GM12878 (cell line): ENCODE data around the gene VSIG8. TPM values are rescaled to one million over a fixed set of nuclear protein-coding genes. Genes with fewer than 3 reads are reported as not detected.

Source experiments
- ATAC-seq: fragments of 200-7000 bp; cut with Tn5 transposase; 3 replicates; pipeline ENCODE4 v1.9.1; 2020; ENCODE audit warnings: mild to moderate bottlenecking, moderate library complexity
- BruUV-seq: library from RNA; stranded (reverse); fragments of 400-500 nt; replicated peaks from 2 replicates; lab custom pipeline; 2021; lab: Mats Ljungman, UMichigan
- CTCF ChIA-PET: fragments of 300-600 bp; sonication (Branson Sonifier 250); formaldehyde crosslinking; extraction: SDS; loops from one replicate; lab custom pipeline; 2021; ENCODE audit warnings: inconsistent platforms; lab: Yijun Ruan, JAX
- POLR2A ChIA-PET: fragments of 350-600 bp; formaldehyde crosslinking; extraction: SDS; loops from one replicate; lab custom pipeline; 2021; ENCODE audit warnings: inconsistent platforms; lab: Charles Lee
- RAD21 ChIA-PET: fragments of 300-600 bp; sonication (Branson Sonifier 250); formaldehyde crosslinking; loops from one replicate; lab custom pipeline; 2023; ENCODE audit warnings: antibody characterized with exemption; ENCODE audit not compliant: unreplicated experiment; lab: Charles Lee
- SMC1A ChIA-PET: fragments of 300-600 bp; sonication (Branson Sonifier 250); formaldehyde crosslinking; loops from one replicate; lab custom pipeline; 2023; ENCODE audit not compliant: unreplicated experiment, uncharacterized antibody; lab: Charles Lee
- DNase-seq: peaks from one replicate; pipeline ENCODE4 v3.0.0-alpha.2; 2011; ENCODE audit warnings: low read depth, low spot score
- FAIRE-seq: peaks from 3 replicates; lab custom pipeline; 2011; peaks lifted over from hg19 to GRCh38; lab: Jason Lieb, UNC
- H2AFZ ChIP-seq: 2 replicates; pipeline ENCODE4 v1.6.0; 2011; ENCODE audit warnings: low read depth, low read length, control low read depth; ENCODE audit not compliant: control insufficient read depth
- H3K27ac ChIP-seq: 2 replicates; pipeline ENCODE4 v1.5.1; 2011; ENCODE audit warnings: control low read depth; ENCODE audit not compliant: control insufficient read depth, insufficient read depth
- H3K27me3 ChIP-seq, 2 experiments: replicated peaks in 1 of 2; 2 replicates each; pipeline versions ENCODE4 v1.6.0 to v1.6.1; 2011; ENCODE audit warnings: low read length in 1 of 2; ENCODE audit not compliant: control insufficient read depth in 2 of 2, insufficient read depth in 2 of 2
- H3K36me3 ChIP-seq, 2 experiments: 2 replicates each; pipeline ENCODE4 v1.5.1; 2011; ENCODE audit warnings: low read length in 1 of 2; ENCODE audit not compliant: control insufficient read depth in 2 of 2, insufficient read depth in 2 of 2
- H3K4me1 ChIP-seq: 2 replicates; pipeline ENCODE4 v1.6.1; 2011; ENCODE audit warnings: mild to moderate bottlenecking, low read length, moderate library complexity, mixed read lengths; ENCODE audit not compliant: control insufficient read depth, insufficient read depth
- H3K4me2 ChIP-seq: 2 replicates; pipeline ENCODE4 v1.6.0; 2011; ENCODE audit warnings: control low read depth; ENCODE audit not compliant: control insufficient read depth, insufficient read depth
- H3K4me3 ChIP-seq: fragments of 200-600 bp; sonication (generic); 2 replicates; pipeline ENCODE4 v1.5.1; 2016
- H3K79me2 ChIP-seq: 2 replicates; pipeline ENCODE4 v1.6.0; 2011; ENCODE audit warnings: low read length; ENCODE audit not compliant: control insufficient read depth, insufficient read depth
- H3K9ac ChIP-seq: 2 replicates; pipeline ENCODE4 v1.8.0; 2011; ENCODE audit warnings: low read length, control low read depth, mixed read lengths; ENCODE audit not compliant: control insufficient read depth, insufficient read depth
- H3K9me3 ChIP-seq: replicated peaks from 3 replicates; pipeline ENCODE4 v1.5.1; 2011; ENCODE audit warnings: mild to moderate bottlenecking, low read length; ENCODE audit not compliant: control insufficient read depth, insufficient read depth
- H4K20me1 ChIP-seq: 2 replicates; pipeline ENCODE4 v1.6.0; 2011; ENCODE audit not compliant: control insufficient read depth, insufficient read depth
- BACH1 ChIP-seq: fragments of 450-650 bp; IDR thresholded peaks from 2 replicates; pipeline ENCODE4 v1.6.1; 2017; ENCODE audit warnings: mild to moderate bottlenecking, borderline replicate concordance
- LARP7 ChIP-seq: fragments of 450-650 bp; IDR thresholded peaks from 2 replicates; pipeline ENCODE4 v1.6.1; 2017; ENCODE audit warnings: mild to moderate bottlenecking
- RUNX3 ChIP-seq: IDR thresholded peaks from 2 replicates; pipeline ENCODE4 v1.6.1; 2012; ENCODE audit warnings: low read length, inconsistent platforms
- SIN3A ChIP-seq: IDR thresholded peaks from 2 replicates; pipeline ENCODE4 v1.6.1; 2012; ENCODE audit warnings: low read depth, low read length, improper control_type of control experiment
- SREBF1 ChIP-seq: IDR thresholded peaks from 2 replicates; pipeline ENCODE4 v1.6.1; 2012; ENCODE audit warnings: mild to moderate bottlenecking, low read length
- SUZ12 ChIP-seq: fragments of 200-600 bp; sonication (generic); IDR thresholded peaks from one replicate; pipeline ENCODE4 v1.6.1; 2018; ENCODE audit warnings: antibody characterized with exemption, mild to moderate bottlenecking; ENCODE audit not compliant: unreplicated experiment
- ZNF217 ChIP-seq: fragments of 450-650 bp; IDR thresholded peaks from 2 replicates; pipeline ENCODE4 v1.6.1; 2017; ENCODE audit warnings: antibody characterized with exemption, mild to moderate bottlenecking
- WGBS: methylation state at CpG from one replicate; pipeline ENCODE4 v1.1.6; 2016; ENCODE audit warnings: low lambda C conversion rate; ENCODE audit not compliant: insufficient replicate concordance, insufficient coverage; ENCODE audit errors: missing lambda C conversion rate; 5-methylcytosine and 5-hydroxymethylcytosine counted together
- in situ Hi-C: fragments of 300-500 bp; cut with MboI; formaldehyde crosslinking; loops from 9 replicates; pipeline ENCODE4 v1.14.3; 2018; ENCODE audit warnings: mixed read lengths
- intact Hi-C: fragments of 100-400 bp; cut with micrococcal nuclease; formaldehyde crosslinking; loops from one replicate; pipeline ENCODE4 v1.14.2; 2022; ENCODE audit not compliant: unreplicated experiment
- polyA plus RNA-seq, 11 experiments: library from polyadenylated mRNA; depleted of rRNA in 4 of 11; unstranded in 6 of 11; stranded (reverse) in 5 of 11; fragments of >200 nt; fragmentation: Nextera tagmentation in 4 of 11; fragmentation: Illumina TruSeq in 1 of 11; extraction: Ambion mirVana in 4 of 11; extraction: Trizol in 1 of 11; gene quantifications; 1 replicate in 1 of 11; 2 replicates in 10 of 11; pipeline versions ENCODE4 v1.2.1 to v1.2.3, GENCODE V29; 2011 to 2016; ENCODE audit warnings: inconsistent platforms in 2 of 11, missing spikeins in 2 of 11, low read depth in 1 of 11
- total RNA-seq, 4 experiments: library from RNA; depleted of rRNA in 3 of 4; stranded (reverse); fragments of >200 nt in 3 of 4; fragmentation: Illumina TruSeq in 1 of 4; extraction: Trizol in 1 of 4; gene quantifications; 2 replicates each; pipeline versions ENCODE4 v1.2.1 to v1.2.3, GENCODE V29; 2013 to 2021
- TF ChIP-seq, protein P1 (sequence below): IDR thresholded peaks from 2 replicates; pipeline ENCODE4 v1.6.1; 2011; ENCODE audit warnings: low read depth, mild to moderate bottlenecking, low read length, moderate library complexity, borderline replicate concordance; ENCODE audit errors: extremely low read depth

Gene VSIG8
- total and polyA plus RNA-seq, 10 of the 15 experiments (the other 5 are each of a cell fraction or from before 2014, with no cell fraction given): not detected

DNA sequence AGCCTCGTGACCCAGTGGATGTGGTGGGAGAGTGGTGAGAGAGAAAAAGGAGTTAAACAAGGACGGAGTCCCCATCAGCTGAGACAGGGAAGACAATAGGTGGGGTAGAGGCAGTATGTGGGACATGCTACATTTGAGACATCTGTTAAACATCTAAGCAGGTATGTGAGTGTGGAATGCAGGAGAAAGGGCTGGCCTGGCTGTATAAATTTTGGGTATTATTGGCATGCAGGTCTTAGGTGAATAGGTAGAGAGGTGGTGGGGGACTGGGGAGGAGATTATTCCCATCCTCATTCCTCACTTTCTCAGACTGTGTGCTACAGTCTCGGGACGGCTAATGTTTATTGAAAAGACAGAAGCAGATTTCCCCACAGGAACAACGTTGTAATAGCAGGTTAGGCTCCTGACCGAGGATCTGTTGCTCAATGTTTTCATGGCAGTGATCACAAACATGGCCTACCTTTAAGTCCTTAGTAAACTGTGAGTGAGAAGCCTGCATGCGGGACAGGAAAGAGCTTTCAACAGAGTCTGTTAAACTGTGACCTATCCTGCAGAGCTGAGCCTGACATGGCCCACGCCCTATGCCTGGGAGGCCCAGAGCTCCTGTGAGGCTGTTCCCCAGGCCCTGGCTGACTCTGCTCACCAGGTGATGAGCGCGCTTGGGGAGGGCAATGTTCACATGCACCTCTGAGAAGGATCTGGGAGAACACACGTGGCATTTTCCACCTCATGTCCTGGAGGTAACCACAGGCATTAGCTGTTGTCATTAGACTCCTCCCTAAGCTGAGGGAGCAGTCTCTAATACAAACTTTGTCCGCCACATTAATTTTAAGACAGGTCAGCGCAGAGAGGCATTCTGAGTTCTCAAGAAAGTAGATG, 16.5 kb downstream of the VSIG8 start:
- Histone ChIP-seq H3K9me3 (no peaks in the 10 kb centered on the region), H4K20me1 (no peaks in the 10 kb centered on the region), H3K79me2 (no peaks in the 10 kb centered on the region), H3K27me3 (peaks cover 2 to 12% of the 10 kb centered on the region in 2 experiments; a peak in 3 of 4 replicates), H3K4me2 (no peak overlapping the region), H3K9ac (no peak overlapping the region)
- no peak for FAIRE-seq
- SMC1A ChIA-PET: no interaction called here
- CTCF ChIA-PET: no interaction called here
- POLR2A ChIA-PET: no interaction called here
- WGBS: 36% methylated on average over 13 of the region's 13 CpGs
- TF ChIP-seq SUZ12: no peak
- TF ChIP-seq, protein P1, sequence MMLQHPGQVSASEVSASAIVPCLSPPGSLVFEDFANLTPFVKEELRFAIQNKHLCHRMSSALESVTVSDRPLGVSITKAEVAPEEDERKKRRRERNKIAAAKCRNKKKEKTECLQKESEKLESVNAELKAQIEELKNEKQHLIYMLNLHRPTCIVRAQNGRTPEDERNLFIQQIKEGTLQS: no peak
- TF ChIP-seq SIN3A: no peak
- no peak for TF ChIP-seq SREBF1
- no peak for TF ChIP-seq BACH1
- no peak for TF ChIP-seq RUNX3
- TF ChIP-seq ZNF217: no peak
- no peak for TF ChIP-seq LARP7
- TF ChIP-seq, all 136 proteins: peak for 0
- DNase-seq: no peak
- Histone ChIP-seq H3K36me3 (no peaks in the 10 kb centered on the region), H3K4me1 (no peaks in the 10 kb centered on the region), H3K27ac (no peak overlapping the region), H3K4me3 (no peak overlapping the region), H2AFZ (no peak overlapping the region)
- in situ Hi-C loops: no loop called here
- intact Hi-C loops: no loop called here
- no TSS peak for BruUV-seq
- ATAC-seq: no peak
- RAD21 ChIA-PET: interaction anchor here (0.6 kb wide), 1 partner anchor 1125 kb away, joined by 3 read pairs; no protein-coding TSS in a partner anchor
